Nasal cavity respiratory epithelium epithelial cell of viscerocranial mucosa (primary cell): Measurements from ENCODE around the gene PGM3. TPM values are rescaled to one million over a fixed set of nuclear protein-coding genes. Genes with fewer than 3 reads are reported as not detected.

ENCODE experiments used
- total RNA-seq: library from RNA; depleted of rRNA; stranded (reverse); fragments of >200 nt; gene quantifications from 2 replicates; pipeline ENCODE4 v1.2.3, GENCODE V29; 2014

PGM3 gene
- total RNA-seq = 45.6 and 154 TPM in 2 replicates

DNA sequence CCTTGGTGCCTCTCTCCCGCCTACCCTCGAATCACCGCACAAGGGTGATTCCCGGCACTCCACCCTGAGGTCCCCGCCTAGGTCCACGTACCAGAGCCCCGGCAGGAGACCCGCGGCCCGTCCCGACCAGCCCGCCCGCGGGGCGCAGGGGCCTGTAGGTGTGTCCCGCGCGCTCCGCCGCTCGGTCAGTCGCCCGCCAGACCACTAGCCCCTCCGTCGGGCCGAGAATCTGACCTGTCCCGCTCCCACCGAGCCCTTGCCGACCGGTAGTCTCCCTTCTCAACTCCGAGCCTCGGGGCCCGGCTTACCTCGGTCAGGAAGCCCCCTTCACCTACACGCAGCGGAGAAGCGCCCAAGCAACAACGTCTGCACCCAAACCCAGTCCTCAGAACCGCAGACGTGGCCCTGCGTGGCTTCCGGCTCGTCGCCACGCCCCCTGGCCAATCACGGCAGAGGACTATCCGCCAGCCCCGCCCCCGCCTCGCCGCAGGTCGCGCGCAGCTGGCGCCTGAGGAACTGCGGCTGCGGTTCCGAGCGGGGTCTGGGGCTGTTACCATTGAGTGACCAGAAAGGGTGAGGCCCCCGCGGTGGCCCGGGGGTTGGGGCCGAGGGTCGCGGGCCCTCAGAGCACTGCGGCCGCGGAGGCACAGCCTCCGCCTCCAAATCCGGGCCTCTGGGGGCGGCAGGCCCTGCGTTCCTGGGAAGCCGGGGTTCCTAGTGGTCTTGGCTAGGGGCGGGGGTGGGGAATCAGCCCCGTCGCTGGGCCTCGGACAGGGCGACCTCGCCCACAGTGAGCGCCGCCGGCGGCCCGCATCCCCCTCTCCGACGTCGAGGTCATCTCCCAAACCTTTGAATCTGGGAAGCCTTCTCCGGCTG lies at the start of gene PGM3, which contains the start of gene RWDD2A:
PGM3 (minus strand) TSS at position 395 of the 876 bp plus-strand sequence. CDS start 2,253 bp downstream, outside the sequence.
RWDD2A (plus strand) TSS at position 487 of the 876 bp plus-strand sequence. CDS start 1,095 bp downstream, outside the sequence.

Other genes starting within 250 kb of the PGM3 start
- gene UBE3D, start 127.4 kb downstream of the PGM3 start, total RNA-seq = 7.2 and 9.8 TPM in 2 replicates
- 51.8 and 52.6 TPM in 2 replicates for gene DOP1A, start 125.6 kb downstream of the PGM3 start, total RNA-seq
- gene RWDD2A, start 92 bp upstream of the PGM3 start, total RNA-seq = 1.1 and 4.1 TPM in 2 replicates
- 31.1 and 97.7 TPM in 2 replicates for gene ME1, start 237.8 kb upstream of the PGM3 start, total RNA-seq